ENCODE measurements around the gene LAMA2.

The LAMA2 gene

GRCh38 chr6:129398764-129399163 is 515.8 kb downstream of the LAMA2 start:
- no peak for DNase-seq

DNA sequence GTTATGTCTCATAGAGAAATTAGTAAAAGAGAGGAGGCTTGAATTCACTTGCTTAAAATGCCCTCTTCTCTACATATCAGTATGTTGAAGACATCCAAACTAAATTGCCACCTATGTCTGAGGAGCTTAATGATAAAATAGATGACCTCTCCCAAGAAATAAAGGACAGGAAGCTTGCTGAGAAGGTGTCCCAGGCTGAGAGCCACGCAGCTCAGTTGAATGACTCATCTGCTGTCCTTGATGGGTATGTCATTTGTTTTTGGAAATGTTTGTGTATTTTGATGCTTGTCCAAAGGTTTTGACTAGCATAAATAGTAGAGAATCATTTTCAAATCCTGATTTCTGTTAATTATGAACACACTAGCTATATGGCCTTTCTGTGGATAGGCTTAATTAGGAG is 519.3 kb downstream of the LAMA2 start:
- no peak for DNase-seq

DNA sequence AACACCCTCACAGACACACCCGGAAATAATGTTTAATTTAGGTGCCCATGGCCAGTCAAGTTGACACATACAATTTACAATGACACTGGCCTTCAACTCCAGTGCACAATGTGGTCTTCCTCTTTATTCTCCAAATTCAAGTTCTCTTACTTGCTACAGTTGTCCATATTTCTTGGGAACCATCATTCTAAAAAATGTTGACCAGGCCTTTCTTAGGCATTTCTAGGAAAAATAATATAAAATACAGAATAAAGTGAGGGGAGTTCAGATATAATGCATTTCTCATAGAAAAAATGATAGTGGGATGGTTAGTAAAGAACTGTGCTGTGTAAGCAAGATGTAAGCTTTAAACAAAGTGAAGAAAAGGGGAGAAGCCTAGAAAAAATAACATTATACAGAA is 528.2 kb downstream of the LAMA2 start:
- no peak for DNase-seq

GRCh38 chr6:129416337-129416990 is 533.5 kb downstream of the LAMA2 start:
- no peak for DNase-seq

GRCh38 chr6:129417416-129418086 is 534.6 kb downstream of the LAMA2 start:
- DNase-seq: no peak

- no peak for DNase-seq
These were observed 536.4 kb downstream of the LAMA2 start for GRCh38 chr6:129419324-129419723.

GRCh38 chr6:129426343-129426742 is 543.4 kb downstream of the LAMA2 start:
- no peak for DNase-seq

GRCh38 chr6:129429956-129430355 is 547.0 kb downstream of the LAMA2 start:
- DNase-seq: no peak

DNA sequence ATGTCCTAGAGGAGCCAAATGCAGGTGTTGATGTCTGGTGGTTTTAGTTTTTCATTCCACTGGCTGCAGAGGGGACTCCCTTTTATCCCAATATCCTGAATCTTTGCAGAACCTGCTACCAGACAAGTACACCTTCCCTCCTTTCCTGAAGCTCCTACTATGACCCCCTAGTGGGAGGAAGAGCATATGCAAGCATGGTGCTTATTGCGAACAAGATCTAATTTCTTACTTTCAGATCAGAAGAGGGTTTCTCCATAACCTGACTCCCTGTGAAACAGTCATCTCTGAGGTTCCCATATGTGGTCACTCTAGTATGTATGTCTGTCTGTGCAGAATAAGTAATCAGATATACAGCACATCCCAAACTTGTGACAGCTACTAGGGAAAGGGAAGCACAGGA is 549.8 kb downstream of the LAMA2 start:
- no peak for DNase-seq

DNA sequence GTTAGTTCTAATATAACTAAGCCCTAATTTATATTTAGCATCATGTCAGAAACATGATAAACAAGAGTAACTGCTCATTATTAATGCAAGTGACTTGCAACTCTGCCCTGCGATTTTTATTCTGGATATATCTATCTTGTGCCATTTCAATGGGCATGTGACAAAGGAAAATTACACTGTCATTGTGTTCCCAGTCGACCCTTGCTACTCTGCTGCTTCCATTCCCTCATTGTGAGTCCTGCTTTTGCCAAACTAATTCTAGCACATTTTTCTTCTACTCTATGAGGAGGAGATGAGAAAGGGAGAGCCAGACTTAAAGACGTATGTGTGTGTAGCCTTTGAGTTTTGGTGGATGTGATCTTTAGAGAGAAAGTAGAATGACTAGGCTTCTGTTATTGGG is 551.2 kb downstream of the LAMA2 start:
- no peak for DNase-seq

- no peak for DNase-seq
These were observed 557.8 kb downstream of the LAMA2 start for GRCh38 chr6:129440691-129441090.

DNA sequence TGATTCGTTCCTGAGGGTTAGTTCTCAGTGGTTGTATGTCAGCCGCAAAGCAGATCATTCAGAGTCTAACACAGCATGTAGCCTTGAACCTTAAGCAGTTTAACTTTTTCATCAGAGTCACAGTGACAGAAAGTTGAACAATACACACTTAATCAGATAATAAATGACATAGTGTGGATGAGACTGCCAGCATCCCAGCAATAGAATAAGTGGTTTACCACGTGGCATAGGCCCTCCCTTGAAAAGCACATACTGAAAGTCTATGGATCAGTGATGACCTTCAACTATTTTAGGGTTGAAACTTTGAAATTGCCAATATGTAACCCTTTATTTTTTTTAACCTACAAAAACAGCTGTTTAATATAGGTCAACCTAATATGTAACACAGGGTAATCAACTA is 561.7 kb downstream of the LAMA2 start:
- no peak for DNase-seq

GRCh38 chr6:129446272-129447197 is 563.6 kb downstream of the LAMA2 start:
- no peak for DNase-seq

DNA sequence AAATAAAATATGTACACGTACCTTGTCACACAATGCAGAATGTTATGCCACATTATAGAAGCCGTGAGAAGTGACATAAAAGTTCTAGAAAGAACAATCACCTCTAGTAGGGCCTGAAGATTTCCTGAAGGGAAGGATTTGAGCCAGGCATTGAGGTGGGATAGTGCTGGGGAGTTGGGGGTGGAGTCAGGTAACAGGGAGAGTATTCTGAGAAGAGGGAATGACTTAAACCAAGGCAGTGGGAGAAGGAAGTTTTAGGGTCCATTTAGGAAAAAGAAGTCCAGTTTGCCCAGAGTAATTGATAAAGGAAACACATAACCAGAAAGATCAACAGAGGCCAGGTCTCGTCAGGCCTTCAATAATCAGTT is 564.2 kb downstream of the LAMA2 start:
- no peak for DNase-seq

DNA sequence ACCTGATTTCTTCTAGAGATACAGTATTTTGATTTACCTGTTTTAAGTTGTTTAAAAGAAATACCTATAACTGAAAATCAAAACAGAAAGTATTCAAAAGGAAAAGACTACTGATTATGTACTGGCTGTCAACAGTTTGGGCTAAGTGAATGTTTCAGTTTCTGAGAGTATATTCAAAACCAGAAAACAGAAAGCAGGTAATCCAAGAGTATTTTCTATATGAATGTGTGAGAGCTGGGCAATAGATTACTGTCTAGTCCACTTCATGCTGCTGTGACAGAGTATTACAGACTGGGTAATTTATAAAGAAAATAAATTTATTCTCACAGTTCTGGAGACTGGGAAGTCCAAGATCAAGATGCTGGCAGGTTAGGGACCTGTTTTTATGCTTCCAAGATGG is 566.0 kb downstream of the LAMA2 start:
- no peak for DNase-seq

- DNase-seq: no peak
These were observed 568.2 kb downstream of the LAMA2 start for GRCh38 chr6:129451187-129451586.

GRCh38 chr6:129453073-129453472 is 570.1 kb downstream of the LAMA2 start:
- no peak for DNase-seq

GRCh38 chr6:129454488-129454887 is 571.5 kb downstream of the LAMA2 start:
- no peak for DNase-seq

- no peak for DNase-seq
These were observed 572.3 kb downstream of the LAMA2 start for GRCh38 chr6:129455126-129455769.

- DNase-seq: no peak
These were observed 577.3 kb downstream of the LAMA2 start for GRCh38 chr6:129460221-129460620.

- DNase-seq: no peak
These were observed 586.2 kb downstream of the LAMA2 start for GRCh38 chr6:129469070-129469662.

DNA sequence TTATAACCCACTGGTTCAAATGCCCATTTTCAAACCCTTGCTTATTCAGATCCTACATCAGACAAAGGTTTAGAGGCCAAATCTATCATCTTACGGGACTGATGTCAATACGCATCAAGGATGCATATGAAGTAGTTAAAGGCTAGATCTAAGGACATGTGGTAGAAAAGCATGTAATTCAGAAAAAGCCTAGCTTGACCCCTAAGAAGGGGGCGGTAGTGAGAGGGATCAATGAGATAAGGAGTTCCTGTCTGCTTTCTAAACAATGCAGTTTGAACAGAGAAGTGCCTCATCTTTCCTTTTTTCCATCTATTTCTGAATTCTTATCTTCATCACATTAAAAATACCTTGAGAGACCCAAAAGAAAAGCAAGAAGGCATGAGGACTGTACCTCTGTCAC is 589.3 kb downstream of the LAMA2 start:
- DNase-seq: no peak

DNA sequence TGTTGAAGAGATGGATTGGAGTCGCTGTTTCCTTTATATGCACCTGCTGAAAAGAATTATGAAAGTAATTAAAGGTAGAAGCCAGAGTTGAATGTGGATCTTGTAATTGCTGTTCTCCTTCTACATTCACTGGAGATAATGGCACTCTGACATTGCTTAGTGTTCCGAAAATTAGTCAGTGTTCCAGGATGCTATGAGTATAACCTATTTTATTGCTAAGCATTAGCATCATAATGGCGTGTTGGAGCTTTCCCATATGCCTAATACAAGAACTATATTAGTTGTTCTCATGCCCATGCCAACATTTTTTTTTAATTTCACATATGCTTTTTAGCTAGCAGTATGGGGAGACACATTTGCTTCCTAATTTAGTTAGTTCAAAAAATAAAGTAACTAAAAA is 590.6 kb downstream of the LAMA2 start:
- no peak for DNase-seq

All from DMS 273 treated with DMSO at 0.1 percent for 48 hours (cell line).